GM23338 (cell line): ENCODE data around the gene DGLUCY. TPM values are rescaled to one million over a fixed set of nuclear protein-coding genes. Genes with fewer than 3 reads are reported as not detected.

Experiments
- ATAC-seq: fragments of 200-7000 bp; cut with Tn5 transposase; 3 replicates; pipeline ENCODE4 v1.9.1; 2020
- DNase-seq: peaks from one replicate; pipeline ENCODE4 v3.0.0-alpha.2; 2015; ENCODE audit warnings: low spot score
- H2AFZ ChIP-seq: fragments of 200-600 bp; sonication (generic); 2 replicates; pipeline ENCODE4 v1.8.0; 2016; ENCODE audit warnings: antibody characterized with exemption, mild to moderate bottlenecking, moderate library complexity
- H3F3A ChIP-seq: fragments of 200-600 bp; sonication (generic); replicated peaks from 2 replicates; pipeline ENCODE4 v1.8.0; 2017; ENCODE audit warnings: antibody characterized with exemption, mixed run types, low read depth
- H3K27ac ChIP-seq: fragments of 200-600 bp; sonication (generic); 2 replicates; pipeline ENCODE4 v1.6.1; 2016; ENCODE audit warnings: low read depth
- H3K27me3 ChIP-seq: fragments of 200-600 bp; sonication (generic); 2 replicates; pipeline ENCODE4 v1.8.0; 2016; ENCODE audit warnings: mild to moderate bottlenecking, mixed run types, moderate library complexity; ENCODE audit not compliant: insufficient read depth
- H3K36me3 ChIP-seq: fragments of 200-600 bp; sonication (generic); 2 replicates; pipeline ENCODE4 v1.8.0; 2016; ENCODE audit warnings: mild to moderate bottlenecking; ENCODE audit not compliant: insufficient read depth
- H3K4me1 ChIP-seq: fragments of 200-600 bp; sonication (generic); 2 replicates; pipeline ENCODE4 v1.8.0; 2016; ENCODE audit warnings: mild to moderate bottlenecking, moderate library complexity; ENCODE audit not compliant: insufficient read depth
- H3K4me2 ChIP-seq: fragments of 200-600 bp; sonication (generic); 2 replicates; pipeline ENCODE4 v1.7.1; 2017; ENCODE audit warnings: mixed run types
- H3K4me3 ChIP-seq: fragments of 200-600 bp; sonication (generic); 2 replicates; pipeline ENCODE4 v1.6.1; 2016; ENCODE audit warnings: mixed run types
- H3K79me2 ChIP-seq: fragments of 200-600 bp; sonication (generic); replicated peaks from 2 replicates; pipeline ENCODE4 v1.8.0; 2017; ENCODE audit warnings: mild to moderate bottlenecking; ENCODE audit not compliant: insufficient read depth
- H3K9me2 ChIP-seq: fragments of 200-600 bp; sonication (generic); 2 replicates; pipeline ENCODE4 v1.8.0; 2017; ENCODE audit not compliant: insufficient read depth
- H4K20me1 ChIP-seq: fragments of 200-600 bp; sonication (generic); replicated peaks from 2 replicates; pipeline ENCODE4 v1.8.0; 2017; ENCODE audit warnings: mild to moderate bottlenecking; ENCODE audit not compliant: insufficient read depth
- H3K27ac Mint-ChIP-seq: 2 replicates; pipeline ENCODE4 v1.8.0; 2020; ENCODE audit warnings: inconsistent platforms, mild to moderate bottlenecking, moderate library complexity, mixed read lengths
- H3K27me3 Mint-ChIP-seq: 3 replicates; pipeline ENCODE4 v1.8.0; 2022; ENCODE audit warnings: low read depth, mild to moderate bottlenecking, moderate library complexity, mixed read lengths, inconsistent platforms; ENCODE audit not compliant: insufficient read depth, poor library complexity
- H3K36me3 Mint-ChIP-seq: 3 replicates; pipeline ENCODE4 v1.8.0; 2021; ENCODE audit warnings: low read depth, mild to moderate bottlenecking, inconsistent platforms, moderate library complexity, mixed read lengths
- H3K4me1 Mint-ChIP-seq: 3 replicates; pipeline ENCODE4 v1.8.0; 2020; ENCODE audit warnings: mild to moderate bottlenecking, inconsistent platforms, mixed read lengths
- H3K4me3 Mint-ChIP-seq: 3 replicates; pipeline ENCODE4 v1.8.0; 2021; ENCODE audit warnings: moderate library complexity, mild to moderate bottlenecking, inconsistent platforms, mixed read lengths
- H3K9me3 Mint-ChIP-seq: 3 replicates; pipeline ENCODE4 v1.8.0; 2020; ENCODE audit warnings: moderate library complexity, mild to moderate bottlenecking, inconsistent platforms, mixed read lengths
- CREB1 ChIP-seq: fragments of 250-450 bp; sonication (Bioruptor Pico); IDR thresholded peaks from 2 replicates; pipeline ENCODE4 v1.5.0; 2020; ENCODE audit warnings: low read depth, mild to moderate bottlenecking, moderate library complexity
- ETS1 ChIP-seq: IDR thresholded peaks from 2 replicates; pipeline ENCODE4 v1.6.1; 2016; ENCODE audit warnings: antibody characterized with exemption
- EZH2 ChIP-seq: fragments of 200-600 bp; sonication (generic); IDR thresholded peaks from one replicate; pipeline ENCODE4 v1.8.0; 2017; ENCODE audit warnings: antibody characterized with exemption, mild to moderate bottlenecking, low read depth; ENCODE audit not compliant: unreplicated experiment
- EZH2phosphoT487 ChIP-seq: fragments of 200-600 bp; sonication (generic); IDR thresholded peaks from one replicate; pipeline ENCODE4 v1.8.1; 2018; ENCODE audit warnings: antibody characterized with exemption; ENCODE audit not compliant: unreplicated experiment
- JUNB ChIP-seq: IDR thresholded peaks from one replicate; pipeline ENCODE4 v1.6.1; 2016; ENCODE audit warnings: antibody characterized with exemption; ENCODE audit not compliant: unreplicated experiment
- NANOG ChIP-seq: IDR thresholded peaks from 2 replicates; pipeline ENCODE4 v1.6.1; 2016; ENCODE audit warnings: antibody characterized with exemption, borderline replicate concordance
- POLR2AphosphoS5 ChIP-seq: IDR thresholded peaks from 2 replicates; pipeline ENCODE4 v1.6.1; 2016; ENCODE audit warnings: antibody characterized with exemption, low read depth
- STAT1 ChIP-seq: IDR thresholded peaks from one replicate; pipeline ENCODE4 v1.6.1; 2016; ENCODE audit warnings: antibody characterized with exemption; ENCODE audit not compliant: unreplicated experiment
- ZNF331 ChIP-seq: fragments of 250-450 bp; sonication (Bioruptor Pico); IDR thresholded peaks from 2 replicates; pipeline ENCODE4 v1.5.0; 2020; ENCODE audit warnings: low read depth, mild to moderate bottlenecking, moderate library complexity
- polyA plus RNA-seq: library from polyadenylated mRNA; unstranded; fragments of >200 nt; fragmentation: Nextera tagmentation; extraction: Ambion mirVana; gene quantifications from 2 replicates; pipeline ENCODE4 v1.2.1, GENCODE V29; 2016
- total RNA-seq: library from RNA; depleted of rRNA; stranded (reverse); fragments of >200 nt; shearing (Covaris generic); gene quantifications from 2 replicates; pipeline ENCODE4 v1.2.3, GENCODE V29; 2014
- TF ChIP-seq, protein P1 (sequence below): IDR thresholded peaks from one replicate; pipeline ENCODE4 v1.6.1; 2018; ENCODE audit warnings: antibody characterized with exemption; ENCODE audit not compliant: unreplicated experiment

DGLUCY gene
- total and polyA plus RNA-seq, 2 experiments from 2014 or later: 14.6 to 31.6 TPM

DNA sequence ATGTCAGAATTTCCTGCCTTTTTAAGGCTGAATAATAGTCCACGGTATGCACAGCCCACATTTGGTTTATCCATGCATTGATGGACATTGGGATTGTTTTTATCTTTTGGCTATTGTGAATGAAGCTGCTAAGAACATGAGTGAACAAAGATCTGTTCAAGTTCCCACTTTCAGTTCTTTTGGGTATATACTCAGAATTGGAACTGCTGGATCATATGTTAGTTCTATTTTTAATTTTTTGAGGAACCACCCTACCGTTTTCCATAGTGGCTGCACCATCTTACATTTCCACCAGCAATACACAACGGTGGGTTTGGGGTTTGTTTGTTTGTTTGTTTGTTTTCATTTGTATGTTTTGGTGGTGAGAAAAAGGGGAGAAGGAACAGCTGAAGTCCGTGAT, 124.2 kb downstream of the DGLUCY start (continued):
- TF ChIP-seq, protein P1, sequence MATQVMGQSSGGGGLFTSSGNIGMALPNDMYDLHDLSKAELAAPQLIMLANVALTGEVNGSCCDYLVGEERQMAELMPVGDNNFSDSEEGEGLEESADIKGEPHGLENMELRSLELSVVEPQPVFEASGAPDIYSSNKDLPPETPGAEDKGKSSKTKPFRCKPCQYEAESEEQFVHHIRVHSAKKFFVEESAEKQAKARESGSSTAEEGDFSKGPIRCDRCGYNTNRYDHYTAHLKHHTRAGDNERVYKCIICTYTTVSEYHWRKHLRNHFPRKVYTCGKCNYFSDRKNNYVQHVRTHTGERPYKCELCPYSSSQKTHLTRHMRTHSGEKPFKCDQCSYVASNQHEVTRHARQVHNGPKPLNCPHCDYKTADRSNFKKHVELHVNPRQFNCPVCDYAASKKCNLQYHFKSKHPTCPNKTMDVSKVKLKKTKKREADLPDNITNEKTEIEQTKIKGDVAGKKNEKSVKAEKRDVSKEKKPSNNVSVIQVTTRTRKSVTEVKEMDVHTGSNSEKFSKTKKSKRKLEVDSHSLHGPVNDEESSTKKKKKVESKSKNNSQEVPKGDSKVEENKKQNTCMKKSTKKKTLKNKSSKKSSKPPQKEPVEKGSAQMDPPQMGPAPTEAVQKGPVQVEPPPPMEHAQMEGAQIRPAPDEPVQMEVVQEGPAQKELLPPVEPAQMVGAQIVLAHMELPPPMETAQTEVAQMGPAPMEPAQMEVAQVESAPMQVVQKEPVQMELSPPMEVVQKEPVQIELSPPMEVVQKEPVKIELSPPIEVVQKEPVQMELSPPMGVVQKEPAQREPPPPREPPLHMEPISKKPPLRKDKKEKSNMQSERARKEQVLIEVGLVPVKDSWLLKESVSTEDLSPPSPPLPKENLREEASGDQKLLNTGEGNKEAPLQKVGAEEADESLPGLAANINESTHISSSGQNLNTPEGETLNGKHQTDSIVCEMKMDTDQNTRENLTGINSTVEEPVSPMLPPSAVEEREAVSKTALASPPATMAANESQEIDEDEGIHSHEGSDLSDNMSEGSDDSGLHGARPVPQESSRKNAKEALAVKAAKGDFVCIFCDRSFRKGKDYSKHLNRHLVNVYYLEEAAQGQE: no peak
- TF ChIP-seq EZH2phosphoT487: no peak
- TF ChIP-seq ETS1: no peak
- no peak for TF ChIP-seq ZNF331
- TF ChIP-seq EZH2: no peak
- TF ChIP-seq POLR2AphosphoS5: no peak
- TF ChIP-seq NANOG: no peak
- TF ChIP-seq CREB1: no peak

GRCh38 chr14:91238661-91239060, 124.8 kb downstream of the DGLUCY start:
- Mint-ChIP-seq H3K27ac (no peak overlapping the region), H3K4me1 (peaks cover 3% of the 10 kb centered on the region; the same call in 1 of the 3 replicates), H3K9me3 (peaks cover 4% of the 10 kb centered on the region; the same call in 1 of the 3 replicates), H3K27me3 (peaks cover 11% of the 10 kb centered on the region), H3K4me3 (no peak overlapping the region), H3K36me3 (0 out of 3 replicates have a peak, but pooled peaks cover 2% of the 10 kb centered on the region)
- Histone ChIP-seq H3K79me2 (no peaks in the 10 kb centered on the region), H3K27me3 (no peaks in the 10 kb centered on the region), H4K20me1 (no peaks in the 10 kb centered on the region), H3F3A (no peaks in the 10 kb centered on the region), H2AFZ (no peak overlapping the region), H3K36me3 (no peaks in the 10 kb centered on the region), H3K4me2 (no peak overlapping the region), H3K27ac (no peak overlapping the region), H3K4me1 (no peaks in the 10 kb centered on the region), H3K4me3 (no peak overlapping the region), H3K9me2 (no peaks in the 10 kb centered on the region)
- no peak for DNase-seq
- no peak for ATAC-seq
- no peak for TF ChIP-seq EZH2
- TF ChIP-seq STAT1: no peak
- TF ChIP-seq EZH2phosphoT487: no peak
- TF ChIP-seq JUNB: no peak
- TF ChIP-seq, protein P1: no peak
- no peak for TF ChIP-seq ETS1
- TF ChIP-seq POLR2AphosphoS5: no peak
